ENCODE data around the gene TCL1A. TPM values are rescaled to one million over a fixed set of nuclear protein-coding genes. Genes with fewer than 3 reads are reported as not detected.
A peak's percentile ranks its signal among the peaks of the same experiment; 100 is the strongest.

Gene TCL1A
- total RNA-seq, 4 donors from 2014 or later = 0.99 TPM; not detected in 3

DNA sequence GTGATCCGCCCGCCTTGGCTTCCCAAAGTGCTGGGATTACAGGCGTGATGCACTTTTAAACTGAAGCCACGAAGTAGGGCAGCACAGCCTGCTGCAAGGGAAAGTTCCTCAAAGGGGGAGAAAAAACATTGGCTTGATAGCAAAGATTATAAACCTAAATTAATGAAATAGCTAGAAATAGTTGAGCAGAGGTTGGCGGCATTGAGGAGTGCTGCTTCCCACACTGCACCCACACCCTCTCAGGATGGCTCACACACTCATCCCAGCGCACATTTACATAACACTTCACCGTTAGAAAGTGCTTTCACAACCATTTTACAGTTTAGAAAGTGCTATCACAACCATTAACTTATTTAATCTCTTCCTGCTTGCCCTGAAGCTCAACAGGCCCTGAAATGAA is 44.4 kb upstream of the TCL1A start:
- intact Hi-C loops (cut with DNase I) = no loop called here
- 75% methylated on average over 7 of the region's 7 CpGs for WGBS
- TF ChIP-seq POLR2A (IDR thresholded peaks at IDR 0.05; ENCODE audit: low read depth) (no peak), POLR2AphosphoS5 (IDR thresholded peaks at IDR 0.05) (no peak), EP300 (IDR thresholded peaks at IDR 0.05) (no peak), CTCF (IDR thresholded peaks at IDR 0.05) (no peak)

DNA sequence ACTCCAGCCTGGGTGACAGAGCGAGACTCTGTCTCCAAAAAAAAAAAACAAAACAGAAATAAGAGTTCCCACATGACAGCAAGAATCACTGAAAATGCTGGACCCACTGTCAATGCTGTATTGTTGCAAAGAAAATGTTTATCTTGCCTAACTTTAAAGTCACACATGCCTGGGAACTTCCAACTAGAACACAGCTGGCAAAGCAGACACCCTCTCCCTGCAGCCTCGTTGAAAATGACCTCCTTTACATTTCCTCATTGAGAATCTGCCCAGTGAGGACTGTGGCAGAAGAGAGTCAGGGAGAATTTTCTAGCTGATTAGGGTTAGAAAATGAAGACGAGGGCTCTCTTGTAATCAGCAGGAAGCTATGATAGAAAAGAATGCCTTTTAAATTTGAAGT is 42.8 kb upstream of the TCL1A start:
- H3K27me3 ChIP-seq = peaks cover 0 to 48% (median 5%) of the 10 kb centered on the region in 4 donors
- no peak for DNase-seq (ENCODE audit: extremely low spot score)
- no peak for TF ChIP-seq POLR2AphosphoS5 (IDR thresholded peaks at IDR 0.05)
- TF ChIP-seq CTCF (IDR thresholded peaks at IDR 0.05) = no peak
- TF ChIP-seq EP300 (IDR thresholded peaks at IDR 0.05) = no peak
- TF ChIP-seq POLR2A (IDR thresholded peaks at IDR 0.05; ENCODE audit: low read depth) = no peak
- no peak overlapping the region for H3K4me3 ChIP-seq
- H3K27ac ChIP-seq (replicated peaks in 1 of 4) = no peak overlapping the region
- H3K9me3 ChIP-seq = no peaks in the 10 kb centered on the region
- intact Hi-C loops (cut with DNase I) = no loop called here
- 51% methylated on average over 3 of the region's 3 CpGs for WGBS
- no peaks in the 10 kb centered on the region for H3K4me1 ChIP-seq
- no peaks in the 10 kb centered on the region for H3K36me3 ChIP-seq

More for the DNA sequence above, 44.4 kb upstream of the TCL1A start:
- Histone ChIP-seq H3K4me3 (no peak overlapping the region), H3K27me3 (peaks cover 0 to 45% (median 5%) of the 10 kb centered on the region in 4 donors), H3K4me1 (no peaks in the 10 kb centered on the region), H3K9me3 (no peaks in the 10 kb centered on the region), H3K27ac (replicated peaks in 1 of 4) (no peak overlapping the region), H3K36me3 (no peaks in the 10 kb centered on the region)
- no peak for DNase-seq (ENCODE audit: extremely low spot score)

GRCh38 chr14:95756127-95756526 is 42.2 kb upstream of the TCL1A start:
- Histone ChIP-seq H3K9me3 (no peaks in the 10 kb centered on the region), H3K4me3 (no peak overlapping the region), H3K27ac (replicated peaks in 1 of 4) (no peak overlapping the region), H3K4me1 (no peaks in the 10 kb centered on the region), H3K27me3 (peaks cover 0 to 42% (median 5%) of the 10 kb centered on the region in 4 donors), H3K36me3 (no peaks in the 10 kb centered on the region)
- no peak for DNase-seq (ENCODE audit: extremely low spot score)
- WGBS = 76% methylated on average over 6 of the region's 6 CpGs
- intact Hi-C loops (cut with DNase I) = no loop called here
- no peak for TF ChIP-seq EP300 (IDR thresholded peaks at IDR 0.05)
- no peak for TF ChIP-seq POLR2A (IDR thresholded peaks at IDR 0.05; ENCODE audit: low read depth)
- no peak for TF ChIP-seq CTCF (IDR thresholded peaks at IDR 0.05)
- TF ChIP-seq POLR2AphosphoS5 (IDR thresholded peaks at IDR 0.05) = no peak

DNA sequence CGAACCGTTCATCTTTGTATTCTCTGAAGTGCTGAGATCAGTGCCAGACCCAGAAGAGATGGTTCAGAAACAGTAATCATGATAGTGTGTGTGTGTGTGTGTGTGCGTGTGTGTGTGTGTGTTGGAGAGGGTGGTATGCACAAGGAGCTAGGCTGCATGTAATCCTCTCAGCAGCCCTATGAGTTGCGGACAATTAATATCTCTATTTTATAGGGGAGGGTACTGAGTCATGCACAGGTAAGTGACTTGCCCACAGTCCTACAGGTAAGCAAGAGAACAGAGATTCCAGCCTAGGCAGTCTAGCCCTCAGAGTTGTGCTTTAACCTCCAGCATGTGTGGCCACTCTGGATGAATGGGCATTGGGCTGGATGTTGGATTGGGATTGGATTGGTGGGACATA is 27.9 kb upstream of the TCL1A start:
- intact Hi-C loops (cut with DNase I) = no loop called here
- H3K36me3 ChIP-seq = no peaks in the 10 kb centered on the region
- H3K4me1 ChIP-seq = no peaks in the 10 kb centered on the region
- H3K27me3 ChIP-seq = peaks cover 0 to 4% (median 0%) of the 10 kb centered on the region in 4 donors
- no peak overlapping the region for H3K27ac ChIP-seq (replicated peaks in 1 of 4)
- peak; percentile 81 for DNase-seq (ENCODE audit: extremely low spot score)
- no peaks in the 10 kb centered on the region for H3K9me3 ChIP-seq
- TF ChIP-seq POLR2A (IDR thresholded peaks at IDR 0.05; ENCODE audit: low read depth) = no peak
- no peak for TF ChIP-seq POLR2AphosphoS5 (IDR thresholded peaks at IDR 0.05)
- TF ChIP-seq EP300 (IDR thresholded peaks at IDR 0.05) = no peak
- TF ChIP-seq CTCF (IDR thresholded peaks at IDR 0.05) = no peak
- H3K4me3 ChIP-seq = no peak overlapping the region
- 80% methylated on average over 4 of the region's 4 CpGs for WGBS

- H3K27me3 ChIP-seq = peaks cover 0 to 7% (median 0%) of the 10 kb centered on the region in 4 donors
- no peaks in the 10 kb centered on the region for H3K9me3 ChIP-seq
- intact Hi-C loops (cut with DNase I) = no loop called here
- 13% methylated on average over 5 of the region's 5 CpGs for WGBS
- DNase-seq (ENCODE audit: extremely low spot score) = peak; percentile 81
- no peaks in the 10 kb centered on the region for H3K4me1 ChIP-seq
- no peak overlapping the region for H3K4me3 ChIP-seq
- H3K36me3 ChIP-seq = no peaks in the 10 kb centered on the region
- no peak overlapping the region for H3K27ac ChIP-seq (replicated peaks in 1 of 4)
- no peak for TF ChIP-seq POLR2AphosphoS5 (IDR thresholded peaks at IDR 0.05)
- TF ChIP-seq POLR2A (IDR thresholded peaks at IDR 0.05; ENCODE audit: low read depth) = no peak
- TF ChIP-seq EP300 (IDR thresholded peaks at IDR 0.05) = no peak
- TF ChIP-seq CTCF (IDR thresholded peaks at IDR 0.05) = no peak
Measured at GRCh38 chr14:95741038-95741490, 27.1 kb upstream of the TCL1A start.

All from esophagus muscularis mucosa (tissue), 4 donors.